SK-N-SH (cell line): ENCODE measurements around the gene CLEC2D. TPM values are rescaled to one million over a fixed set of nuclear protein-coding genes. Genes with fewer than 3 reads are reported as not detected.

Source experiments
- CTCF ChIA-PET: fragments of 300-600, 350-600 bp; formaldehyde crosslinking; extraction: SDS; loops from one replicate; lab custom pipeline; 2021; lab: Yijun Ruan, JAX
- POLR2A ChIA-PET: fragments of 350-600 bp; sonication (Branson Sonifier 250); formaldehyde crosslinking; extraction: SDS; loops from one replicate; lab custom pipeline; 2020; ENCODE audit warnings: antibody characterized with exemption, inconsistent platforms; lab: Yijun Ruan, JAX
- DNase-seq: peaks from one replicate; pipeline ENCODE4 v3.0.0; 2012
- H2AFZ ChIP-seq: fragments of 200-600 bp; sonication (generic); 2 replicates; pipeline ENCODE4 v1.8.1; 2016; ENCODE audit warnings: antibody characterized with exemption, mild to moderate bottlenecking, low read depth
- H3F3A ChIP-seq: fragments of 200-600 bp; sonication (generic); replicated peaks from 2 replicates; pipeline ENCODE3; 2016; ENCODE audit warnings: antibody characterized with exemption, mild to moderate bottlenecking; ENCODE audit not compliant: insufficient read depth
- H3K27ac ChIP-seq, 2 experiments: fragments of 200-500 bp in 1 of 2; fragments of 200-600 bp in 1 of 2; sonication (Bioruptor generic) in 1 of 2; sonication (generic), shearing (Covaris generic) in 1 of 2; 2 replicates each; pipeline versions ENCODE4 v1.5.1 to v1.6.1; 2014 to 2016; ENCODE audit warnings: low read depth in 2 of 2, inconsistent platforms in 1 of 2, low read length in 1 of 2, mild to moderate bottlenecking in 1 of 2, mixed read lengths in 1 of 2
- H3K27me3 ChIP-seq: fragments of 200-600 bp; sonication (generic), shearing (Covaris generic); 2 replicates; pipeline ENCODE4 v1.6.1; 2016; ENCODE audit warnings: mixed run types; ENCODE audit not compliant: insufficient read depth
- H3K36me3 ChIP-seq, 2 experiments: fragments of 200-500 bp in 1 of 2; fragments of 200-600 bp in 1 of 2; sonication (Bioruptor generic) in 1 of 2; sonication (generic) in 1 of 2; replicated peaks in 1 of 2; 2 replicates each; pipeline versions ENCODE3 to v1.5.1; 2014 to 2016; ENCODE audit warnings: low read length in 1 of 2, mild to moderate bottlenecking in 1 of 2; ENCODE audit not compliant: insufficient read depth in 2 of 2, control insufficient read depth in 1 of 2
- H3K4me1 ChIP-seq, 2 experiments: fragments of 200-500 bp in 1 of 2; fragments of 200-600 bp in 1 of 2; sonication (Bioruptor generic) in 1 of 2; sonication (generic), shearing (Covaris generic) in 1 of 2; 2 replicates each; pipeline versions ENCODE4 v1.5.1 to v1.6.1; 2014 to 2016; ENCODE audit warnings: low read depth in 1 of 2, low read length in 1 of 2, mixed run types in 1 of 2; ENCODE audit not compliant: insufficient read depth in 2 of 2, control insufficient read depth in 1 of 2
- H3K4me2 ChIP-seq: fragments of 200-600 bp; sonication (generic), shearing (Covaris generic); 2 replicates; pipeline ENCODE4 v1.6.1; 2017; ENCODE audit warnings: mixed run types
- H3K4me3 ChIP-seq, 2 experiments: fragments of 200-500 bp in 1 of 2; fragments of 200-600 bp in 1 of 2; sonication (Bioruptor generic) in 1 of 2; sonication (generic), shearing (Covaris generic) in 1 of 2; 2 replicates each; pipeline versions ENCODE4 v1.5.1 to v1.8.1; 2014 to 2016; ENCODE audit warnings: low read depth in 2 of 2, inconsistent platforms in 1 of 2, low read length in 1 of 2, mild to moderate bottlenecking in 1 of 2, mixed read lengths in 1 of 2, moderate library complexity in 1 of 2
- H3K79me2 ChIP-seq: fragments of 200-600 bp; sonication (generic); 2 replicates; pipeline ENCODE4 v1.8.1; 2017; ENCODE audit warnings: mild to moderate bottlenecking; ENCODE audit not compliant: insufficient read depth
- H3K9ac ChIP-seq: fragments of 200-600 bp; sonication (generic); 2 replicates; pipeline ENCODE4 v1.6.1; 2017; ENCODE audit warnings: mixed run types
- H3K9me2 ChIP-seq: fragments of 200-600 bp; sonication (generic); 2 replicates; pipeline ENCODE4 v1.6.1; 2017; ENCODE audit warnings: mixed run types
- H3K9me3 ChIP-seq: fragments of 200-600 bp; sonication (generic); 2 replicates; pipeline ENCODE4 v1.6.1; 2017; ENCODE audit warnings: mixed run types, mild to moderate bottlenecking, moderate library complexity
- H4K20me1 ChIP-seq: fragments of 200-600 bp; sonication (generic); 2 replicates; pipeline ENCODE4 v1.6.1; 2017; ENCODE audit warnings: mild to moderate bottlenecking, mixed run types; ENCODE audit not compliant: insufficient read depth
- CTCF ChIP-seq: fragments of 200-600 bp; sonication (generic); IDR thresholded peaks from 2 replicates; pipeline ENCODE4 v1.6.1; 2017; ENCODE audit warnings: antibody characterized with exemption, mild to moderate bottlenecking, moderate library complexity
- GATA2 ChIP-seq: sonication (generic); formaldehyde crosslinking; IDR thresholded peaks from 2 replicates; pipeline ENCODE4 v1.5.0; 2020; ENCODE audit warnings: mild to moderate bottlenecking, missing genetic modification reagents
- MAX ChIP-seq: IDR thresholded peaks from 2 replicates; pipeline ENCODE4 v1.4.0; 2012; ENCODE audit warnings: low read depth
- NFIC ChIP-seq: IDR thresholded peaks from 2 replicates; pipeline ENCODE4 v1.4.0; 2012; ENCODE audit warnings: borderline replicate concordance
- NRF1 ChIP-seq: IDR thresholded peaks from 2 replicates; pipeline ENCODE4 v1.6.1; 2012; ENCODE audit warnings: low read depth, mild to moderate bottlenecking, low read length
- RAD21 ChIP-seq: IDR thresholded peaks from 2 replicates; pipeline ENCODE4 v1.6.1; 2012; ENCODE audit warnings: mild to moderate bottlenecking, low read length
- RXRA ChIP-seq: IDR thresholded peaks from 2 replicates; pipeline ENCODE4 v1.4.0; 2012; ENCODE audit warnings: low read depth, mild to moderate bottlenecking, borderline replicate concordance
- SIN3A ChIP-seq: IDR thresholded peaks from 2 replicates; pipeline ENCODE4 v1.6.1; 2012; ENCODE audit warnings: low read depth, mild to moderate bottlenecking, low read length, moderate library complexity, borderline replicate concordance
- TAF1 ChIP-seq: IDR thresholded peaks from 2 replicates; pipeline ENCODE4 v1.6.1; 2012; ENCODE audit warnings: low read depth, mild to moderate bottlenecking, low read length, moderate library complexity, borderline replicate concordance
- WGBS: methylation state at CpG from one replicate; pipeline ENCODE4 v1.1.6; 2017; ENCODE audit warnings: low lambda C conversion rate; 5-methylcytosine and 5-hydroxymethylcytosine counted together
- polyA plus RNA-seq, 3 experiments: library from polyadenylated mRNA; depleted of rRNA; stranded (reverse); fragments of >200 nt; gene quantifications; 2 replicates each; pipeline ENCODE4 v1.2.3, GENCODE V29; 2012
- TF ChIP-seq, protein P1 (sequence below): IDR thresholded peaks from 2 replicates; pipeline ENCODE4; 2012
- TF ChIP-seq, protein P2 (sequence below): fragments of 150-350 bp; IDR thresholded peaks from 2 replicates; pipeline ENCODE4 v1.6.1; 2017; ENCODE audit warnings: antibody characterized with exemption, low read length, low read depth, borderline replicate concordance
- TF ChIP-seq, protein P3 (sequence below): IDR thresholded peaks from 2 replicates; pipeline ENCODE4 v1.4.0; 2012; ENCODE audit warnings: low read depth, borderline replicate concordance

Gene CLEC2D
- polyA plus RNA-seq, 1 of the 3 experiments (the other 2 are of a cell fraction), result 0.81 TPM

DNA sequence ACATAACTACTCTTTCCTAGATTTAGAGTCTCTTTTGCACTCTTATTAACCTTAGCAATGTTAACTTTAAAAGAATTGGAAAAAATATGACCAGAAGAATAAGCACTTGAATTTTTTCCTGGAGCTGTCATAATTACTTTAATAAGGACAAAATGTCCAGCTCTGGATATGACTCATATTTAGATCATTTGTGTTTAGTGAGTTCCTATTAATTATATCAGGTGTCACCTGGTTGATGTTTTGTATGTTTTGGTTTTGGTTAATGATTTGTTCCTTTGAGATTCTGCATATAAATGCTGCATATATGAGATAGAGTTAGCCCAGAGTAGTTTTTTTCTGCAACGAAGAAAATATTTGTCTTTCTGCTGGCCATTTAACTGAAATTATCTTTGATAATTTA is 58.3 kb downstream of the CLEC2D start:
- Histone ChIP-seq H3K4me3 (no peak overlapping the region), H3K9ac (no peak overlapping the region), H3K27me3 (peaks cover 13% of the 10 kb centered on the region; the same call in 1 of the 2 replicates), H3K4me2 (no peak overlapping the region), H3K9me2 (no peaks in the 10 kb centered on the region), H3K79me2 (no peaks in the 10 kb centered on the region), H2AFZ (no peak overlapping the region), H3K9me3 (no peaks in the 10 kb centered on the region), H4K20me1 (no peaks in the 10 kb centered on the region), H3K27ac (no peak overlapping the region), H3F3A (no peaks in the 10 kb centered on the region), H3K4me1 (no peaks in the 10 kb centered on the region), H3K36me3 (no peaks in the 10 kb centered on the region)
- ChIA-PET CTCF (interaction anchor here (1.0 to 1.8 kb wide), 2 partner anchors 19 to 398 kb away, joined by 3 to 4 read pairs; no protein-coding TSS in a partner anchor), POLR2A (no interaction called here)
- DNase-seq, result no peak
- TF ChIP-seq, protein P1, sequence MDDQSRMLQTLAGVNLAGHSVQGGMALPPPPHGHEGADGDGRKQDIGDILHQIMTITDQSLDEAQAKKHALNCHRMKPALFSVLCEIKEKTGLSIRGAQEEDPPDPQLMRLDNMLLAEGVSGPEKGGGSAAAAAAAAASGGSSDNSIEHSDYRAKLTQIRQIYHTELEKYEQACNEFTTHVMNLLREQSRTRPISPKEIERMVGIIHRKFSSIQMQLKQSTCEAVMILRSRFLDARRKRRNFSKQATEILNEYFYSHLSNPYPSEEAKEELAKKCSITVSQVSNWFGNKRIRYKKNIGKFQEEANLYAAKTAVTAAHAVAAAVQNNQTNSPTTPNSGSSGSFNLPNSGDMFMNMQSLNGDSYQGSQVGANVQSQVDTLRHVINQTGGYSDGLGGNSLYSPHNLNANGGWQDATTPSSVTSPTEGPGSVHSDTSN, result no peak
- TF ChIP-seq NFIC (no peak), GATA2 (CRISPR knock-in tag) (no peak), SIN3A (no peak), TAF1 (no peak), MAX (no peak), NRF1 (no peak)
- TF ChIP-seq, protein P2, sequence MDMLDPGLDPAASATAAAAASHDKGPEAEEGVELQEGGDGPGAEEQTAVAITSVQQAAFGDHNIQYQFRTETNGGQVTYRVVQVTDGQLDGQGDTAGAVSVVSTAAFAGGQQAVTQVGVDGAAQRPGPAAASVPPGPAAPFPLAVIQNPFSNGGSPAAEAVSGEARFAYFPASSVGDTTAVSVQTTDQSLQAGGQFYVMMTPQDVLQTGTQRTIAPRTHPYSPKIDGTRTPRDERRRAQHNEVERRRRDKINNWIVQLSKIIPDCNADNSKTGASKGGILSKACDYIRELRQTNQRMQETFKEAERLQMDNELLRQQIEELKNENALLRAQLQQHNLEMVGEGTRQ, result no peak
- TF ChIP-seq, protein P3, sequence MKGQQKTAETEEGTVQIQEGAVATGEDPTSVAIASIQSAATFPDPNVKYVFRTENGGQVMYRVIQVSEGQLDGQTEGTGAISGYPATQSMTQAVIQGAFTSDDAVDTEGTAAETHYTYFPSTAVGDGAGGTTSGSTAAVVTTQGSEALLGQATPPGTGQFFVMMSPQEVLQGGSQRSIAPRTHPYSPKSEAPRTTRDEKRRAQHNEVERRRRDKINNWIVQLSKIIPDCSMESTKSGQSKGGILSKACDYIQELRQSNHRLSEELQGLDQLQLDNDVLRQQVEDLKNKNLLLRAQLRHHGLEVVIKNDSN, result no peak
- WGBS, result 18% methylated on average over 1 of the region's 1 CpG

DNA sequence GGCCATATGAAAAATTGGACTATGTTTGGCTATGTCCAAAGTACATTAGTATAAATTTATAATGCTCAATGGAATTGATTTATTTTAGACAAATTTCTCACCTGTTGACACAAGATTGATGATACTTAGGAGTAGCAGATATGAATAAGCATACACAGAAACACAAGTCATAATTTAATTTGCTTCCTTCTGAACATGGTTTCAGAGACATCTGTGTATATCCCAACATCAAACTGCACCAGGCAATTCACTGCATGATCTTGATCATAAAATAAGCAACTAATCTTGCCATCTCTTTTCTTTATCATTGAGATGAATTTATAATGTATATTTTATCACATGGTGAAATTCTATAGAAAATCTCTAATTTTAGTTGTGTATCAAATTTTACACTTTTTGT is 59.6 kb downstream of the CLEC2D start:
- Histone ChIP-seq H3K36me3 (no peaks in the 10 kb centered on the region), H3K27me3 (peaks cover 13% of the 10 kb centered on the region; the same call in 1 of the 2 replicates), H3K27ac (no peak overlapping the region), H3K4me1 (no peaks in the 10 kb centered on the region), H3F3A (no peaks in the 10 kb centered on the region), H3K79me2 (no peaks in the 10 kb centered on the region), H3K9me2 (no peaks in the 10 kb centered on the region), H3K9me3 (no peaks in the 10 kb centered on the region)
- DNase-seq, result no peak
- no peak for TF ChIP-seq RXRA
- no peak for TF ChIP-seq NRF1
- no peak for TF ChIP-seq CTCF
- TF ChIP-seq RAD21, result no peak
- TF ChIP-seq, all 33 proteins: peak for 0
- H2AFZ ChIP-seq, result no peak overlapping the region
- CTCF ChIA-PET, result interaction anchor here (0.6 kb wide), 1 partner anchor 1417 kb away, joined by 3 read pairs; no protein-coding TSS in a partner anchor
- no peak overlapping the region for H3K9ac ChIP-seq
- POLR2A ChIA-PET, result no interaction called here
- no peaks in the 10 kb centered on the region for H4K20me1 ChIP-seq
- no peak overlapping the region for H3K4me2 ChIP-seq
- H3K4me3 ChIP-seq, result no peak overlapping the region
